GM23338 (cell line): ENCODE results near the gene MIR17HG.

ENCODE experiments used
- CTCF ChIP-seq, 2 experiments: fragments of 200-600 bp in 1 of 2; sonication (generic) in 1 of 2; conservative IDR thresholded peaks; 2 replicates each; pipeline versions ENCODE4 v1.5.1 to v1.6.1; 2016 to 2017; ENCODE audit warnings: antibody characterized with exemption in 2 of 2, low read depth in 2 of 2, mild to moderate bottlenecking in 2 of 2, moderate library complexity in 1 of 2
- EZH2 ChIP-seq: fragments of 200-600 bp; sonication (generic); IDR thresholded peaks from one replicate; pipeline ENCODE4 v1.8.0; 2017; ENCODE audit warnings: antibody characterized with exemption, mild to moderate bottlenecking, low read depth; ENCODE audit not compliant: unreplicated experiment
- EZH2phosphoT487 ChIP-seq: fragments of 200-600 bp; sonication (generic); IDR thresholded peaks from one replicate; pipeline ENCODE4 v1.8.1; 2018; ENCODE audit warnings: antibody characterized with exemption; ENCODE audit not compliant: unreplicated experiment

GRCh38 chr13:91313103-91313502, 34.4 kb upstream of the MIR17HG start:
- peak; percentile 57 to 61 for TF ChIP-seq CTCF (conservative IDR thresholded peaks at IDR 0.05; ENCODE audit: low read depth in 2 of 2)
- TF ChIP-seq EZH2phosphoT487: no peak
- TF ChIP-seq EZH2: no peak
